ENCODE results near the gene PLCL2.

The PLCL2 gene

DNA sequence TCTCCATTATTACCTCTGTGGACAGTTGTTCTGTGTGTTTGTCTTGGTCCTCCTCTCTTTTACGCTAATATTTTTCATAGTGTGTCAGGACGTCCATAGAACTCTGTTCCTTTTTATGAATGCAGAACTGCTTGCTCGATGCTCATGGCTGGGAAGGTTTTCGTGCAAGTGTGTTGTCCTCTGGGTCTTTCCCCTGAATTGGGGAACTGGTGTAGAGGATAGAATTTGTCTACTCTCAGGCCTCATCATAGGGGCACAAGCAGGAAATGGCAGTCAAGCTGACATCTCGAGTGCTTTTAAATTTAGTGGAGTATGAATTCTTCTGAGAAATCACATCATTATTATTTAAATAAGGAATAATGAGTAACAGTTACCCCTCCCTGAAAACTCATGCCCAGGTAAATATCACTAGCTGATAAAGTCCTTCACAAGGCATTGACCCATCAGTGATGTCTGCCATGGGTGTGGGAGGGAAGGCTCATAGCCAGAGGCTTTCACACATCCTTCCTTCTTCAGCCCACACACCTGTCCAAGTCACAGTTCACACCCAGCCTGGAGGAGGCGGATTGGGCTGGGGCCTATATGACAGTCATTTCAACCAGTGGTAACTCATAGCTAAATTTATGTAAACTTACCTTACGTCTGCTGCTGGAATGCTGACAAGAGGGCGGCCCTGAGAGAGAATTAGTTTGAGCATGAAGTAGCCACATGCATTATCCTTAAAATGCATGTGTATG is 226.1 kb downstream of the PLCL2 start:
- Histone ChIP-seq H3K27me3 (replicated peaks) (no peaks in the 10 kb centered on the region), H3K4me3 (ENCODE audit: low read depth, low read length) (no peak overlapping the region), H3K36me3 (replicated peaks) (no peaks in the 10 kb centered on the region), H3K27ac (no peak overlapping the region)
- in situ Hi-C loops (cut with HindIII; ENCODE audit: low pct_ligation_motif_present, low sequenced_read_pairs) = no loop called here
- TF ChIP-seq, protein P1, sequence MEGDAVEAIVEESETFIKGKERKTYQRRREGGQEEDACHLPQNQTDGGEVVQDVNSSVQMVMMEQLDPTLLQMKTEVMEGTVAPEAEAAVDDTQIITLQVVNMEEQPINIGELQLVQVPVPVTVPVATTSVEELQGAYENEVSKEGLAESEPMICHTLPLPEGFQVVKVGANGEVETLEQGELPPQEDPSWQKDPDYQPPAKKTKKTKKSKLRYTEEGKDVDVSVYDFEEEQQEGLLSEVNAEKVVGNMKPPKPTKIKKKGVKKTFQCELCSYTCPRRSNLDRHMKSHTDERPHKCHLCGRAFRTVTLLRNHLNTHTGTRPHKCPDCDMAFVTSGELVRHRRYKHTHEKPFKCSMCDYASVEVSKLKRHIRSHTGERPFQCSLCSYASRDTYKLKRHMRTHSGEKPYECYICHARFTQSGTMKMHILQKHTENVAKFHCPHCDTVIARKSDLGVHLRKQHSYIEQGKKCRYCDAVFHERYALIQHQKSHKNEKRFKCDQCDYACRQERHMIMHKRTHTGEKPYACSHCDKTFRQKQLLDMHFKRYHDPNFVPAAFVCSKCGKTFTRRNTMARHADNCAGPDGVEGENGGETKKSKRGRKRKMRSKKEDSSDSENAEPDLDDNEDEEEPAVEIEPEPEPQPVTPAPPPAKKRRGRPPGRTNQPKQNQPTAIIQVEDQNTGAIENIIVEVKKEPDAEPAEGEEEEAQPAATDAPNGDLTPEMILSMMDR (IDR thresholded peaks at IDR 0.05; ENCODE audit: low read depth, low read length, missing control alignments) = no peak
- DNase-seq = no peak

GRCh38 chr3:17111586-17111985 is 226.8 kb downstream of the PLCL2 start:
- DNase-seq = peak; percentile 76
- TF ChIP-seq, protein P1 (IDR thresholded peaks at IDR 0.05; ENCODE audit: low read depth, low read length, missing control alignments) = no peak
- Histone ChIP-seq H3K36me3 (replicated peaks) (no peaks in the 10 kb centered on the region), H3K4me3 (ENCODE audit: low read depth, low read length) (no peak overlapping the region), H3K27ac (no peak overlapping the region), H3K27me3 (replicated peaks) (no peaks in the 10 kb centered on the region)
- in situ Hi-C loops (cut with HindIII; ENCODE audit: low pct_ligation_motif_present, low sequenced_read_pairs) = no loop called here

DNA sequence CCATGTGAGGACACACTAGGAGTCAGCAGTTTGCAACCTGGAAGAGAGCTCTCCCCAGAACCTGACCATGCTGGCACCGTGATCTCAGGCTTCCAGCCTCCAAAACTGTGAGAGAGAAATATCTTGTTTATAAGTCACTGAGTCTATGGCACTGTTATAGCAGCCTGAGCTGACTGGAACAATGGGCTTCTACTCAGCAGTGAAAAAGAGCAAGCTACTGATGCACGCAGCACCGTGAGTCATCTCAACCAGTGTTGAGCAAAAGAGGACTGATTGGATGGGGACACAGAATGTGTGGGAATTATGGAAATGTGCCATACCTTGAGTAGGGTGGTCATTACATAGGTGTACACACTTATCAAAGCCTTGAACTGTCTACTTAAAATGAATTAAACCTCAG is 230.4 kb downstream of the PLCL2 start:
- H3K27me3 ChIP-seq (replicated peaks) = no peaks in the 10 kb centered on the region
- in situ Hi-C loops (cut with HindIII; ENCODE audit: low pct_ligation_motif_present, low sequenced_read_pairs) = no loop called here
- no peak overlapping the region for H3K4me3 ChIP-seq (ENCODE audit: low read depth, low read length)
- TF ChIP-seq, protein P1 (IDR thresholded peaks at IDR 0.05; ENCODE audit: low read depth, low read length, missing control alignments) = no peak
- H3K27ac ChIP-seq = no peak overlapping the region
- DNase-seq = peak; percentile 9
- H3K36me3 ChIP-seq (replicated peaks) = no peaks in the 10 kb centered on the region

- no peaks in the 10 kb centered on the region for H3K27me3 ChIP-seq (replicated peaks)
- H3K36me3 ChIP-seq (replicated peaks) = no peaks in the 10 kb centered on the region
- no peak overlapping the region for H3K27ac ChIP-seq
- TF ChIP-seq, protein P1 (IDR thresholded peaks at IDR 0.05; ENCODE audit: low read depth, low read length, missing control alignments) = no peak
- no peak overlapping the region for H3K4me3 ChIP-seq (ENCODE audit: low read depth, low read length)
- DNase-seq = no peak
- in situ Hi-C loops (cut with HindIII; ENCODE audit: low pct_ligation_motif_present, low sequenced_read_pairs) = no loop called here
These were observed 231.3 kb downstream of the PLCL2 start for GRCh38 chr3:17116007-17116600.

GRCh38 chr3:17118771-17119170 is 234.0 kb downstream of the PLCL2 start:
- Histone ChIP-seq H3K27ac (no peak overlapping the region), H3K27me3 (replicated peaks) (no peaks in the 10 kb centered on the region)
- in situ Hi-C loops (cut with HindIII; ENCODE audit: low pct_ligation_motif_present, low sequenced_read_pairs) = no loop called here

More at GRCh38 chr3:17118771-17119170, 234.0 kb downstream of the PLCL2 start:
- no peak for DNase-seq
- Histone ChIP-seq H3K4me3 (ENCODE audit: low read depth, low read length) (no peak overlapping the region), H3K36me3 (replicated peaks) (no peaks in the 10 kb centered on the region)
- TF ChIP-seq, protein P1 (IDR thresholded peaks at IDR 0.05; ENCODE audit: low read depth, low read length, missing control alignments) = no peak

Data from brain microvascular endothelial cell (primary cell).